Retina (tissue), 1 donor: ENCODE results near the gene CLEC4C.
"Not testable (repeated sequence)": the region's sequence is repeated elsewhere in the genome, so short reads cannot be mapped to it uniquely, and the experiment has no call there.

Experiments used
- DNase-seq: peaks from one replicate; pipeline ENCODE4 v3.0.0-alpha.2; 2016

CLEC4C gene, protein sequence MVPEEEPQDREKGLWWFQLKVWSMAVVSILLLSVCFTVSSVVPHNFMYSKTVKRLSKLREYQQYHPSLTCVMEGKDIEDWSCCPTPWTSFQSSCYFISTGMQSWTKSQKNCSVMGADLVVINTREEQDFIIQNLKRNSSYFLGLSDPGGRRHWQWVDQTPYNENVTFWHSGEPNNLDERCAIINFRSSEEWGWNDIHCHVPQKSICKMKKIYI

DNA sequence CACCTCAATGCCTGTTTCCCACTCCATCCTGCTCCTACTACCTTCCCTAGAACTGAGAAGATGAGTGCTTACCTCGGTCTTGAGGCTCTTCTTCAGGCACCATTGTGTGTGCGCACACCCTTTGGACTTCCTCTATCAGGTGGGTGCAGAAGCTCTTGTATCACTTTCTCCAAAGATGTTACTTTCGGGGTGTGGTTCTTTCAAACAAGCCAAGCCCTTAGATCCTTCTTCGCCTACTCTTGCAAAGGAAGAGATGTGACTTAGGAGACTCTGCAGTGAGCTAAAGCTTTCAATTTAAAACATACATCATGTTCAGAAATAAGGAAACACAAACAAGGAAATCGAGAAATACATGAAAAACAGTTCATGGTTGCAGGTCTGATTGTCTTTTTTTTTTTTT is at the start of gene CLEC4C:
TSS of gene CLEC4C (minus strand) at position 130 of the 400 bp plus-strand sequence. CDS start at position 103, 27 bp downstream.
- no peak for DNase-seq

DNA sequence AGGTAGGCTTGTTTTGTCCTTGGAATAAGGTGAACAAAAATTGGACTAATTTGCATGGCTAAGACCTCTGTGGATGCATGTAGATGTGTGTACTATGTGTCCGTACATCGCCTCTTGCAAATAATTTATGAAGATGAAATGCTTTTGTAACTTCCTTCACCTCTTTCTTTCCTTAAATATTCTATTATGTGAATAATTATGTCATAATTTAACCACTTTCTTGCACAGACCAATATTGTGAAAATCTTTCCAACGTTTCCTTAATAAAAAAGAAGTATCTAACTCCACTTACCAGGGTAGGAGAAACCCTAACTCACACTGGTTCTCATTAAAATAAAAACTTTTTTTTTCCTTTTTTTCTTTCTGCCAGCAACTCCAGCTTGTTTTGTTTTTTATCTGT is 46.0 kb upstream of the CLEC4C start:
- no peak for DNase-seq

DNA sequence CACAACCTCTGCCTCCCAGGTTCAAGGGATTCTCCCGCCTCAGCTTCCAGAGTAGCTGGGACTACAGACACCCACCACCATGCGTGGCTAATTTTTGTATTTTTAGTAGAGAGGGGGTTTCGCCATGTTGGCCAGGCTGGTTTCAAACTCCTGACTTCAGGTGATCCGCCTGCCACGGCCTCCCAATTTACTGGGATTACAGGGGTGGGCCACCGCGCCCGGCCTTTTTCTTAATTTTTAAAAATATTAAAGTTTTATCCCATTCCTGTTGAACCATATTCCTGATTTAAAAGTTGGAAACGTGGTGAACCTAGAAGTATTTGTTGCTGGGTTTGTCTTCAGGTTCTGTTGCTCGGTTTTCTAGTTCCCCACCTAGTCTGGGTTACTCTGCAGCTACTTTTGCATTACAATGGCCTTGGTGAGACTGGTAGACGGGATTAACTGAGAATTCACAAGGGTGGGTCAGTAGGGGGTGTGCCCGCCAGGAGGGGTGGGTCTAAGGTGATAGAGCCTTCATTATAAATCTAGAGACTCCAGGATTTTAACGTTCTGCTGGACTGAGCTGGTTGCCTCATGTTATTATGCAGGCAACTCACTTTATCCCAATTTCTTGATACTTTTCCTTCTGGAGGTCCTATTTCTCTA is 41.8 kb upstream of the CLEC4C start, which contains the start of gene NANOG:
TSS of gene NANOG (plus strand) at position 519 of the 645 bp plus-strand sequence. CDS start 213 bp downstream, outside the sequence.
- DNase-seq = not testable (repeated sequence)

DNA sequence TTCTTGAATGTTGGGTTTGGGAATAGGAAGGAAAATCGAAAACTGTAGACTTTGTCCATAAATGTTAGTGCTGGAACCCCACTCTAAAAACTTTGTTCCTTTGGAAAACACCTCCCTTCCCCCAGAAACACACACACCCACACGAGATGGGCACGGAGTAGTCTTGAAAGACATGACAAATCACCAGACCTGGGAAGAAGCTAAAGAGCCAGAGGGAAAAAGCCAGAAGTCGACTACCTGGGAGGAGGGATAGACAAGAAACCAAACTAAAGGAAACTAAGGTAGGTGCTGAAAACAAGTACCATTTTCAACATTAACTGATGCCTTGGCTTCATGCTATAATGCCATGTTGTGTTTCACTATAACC is 41.1 kb upstream of the CLEC4C start:
- DNase-seq = no peak

DNA sequence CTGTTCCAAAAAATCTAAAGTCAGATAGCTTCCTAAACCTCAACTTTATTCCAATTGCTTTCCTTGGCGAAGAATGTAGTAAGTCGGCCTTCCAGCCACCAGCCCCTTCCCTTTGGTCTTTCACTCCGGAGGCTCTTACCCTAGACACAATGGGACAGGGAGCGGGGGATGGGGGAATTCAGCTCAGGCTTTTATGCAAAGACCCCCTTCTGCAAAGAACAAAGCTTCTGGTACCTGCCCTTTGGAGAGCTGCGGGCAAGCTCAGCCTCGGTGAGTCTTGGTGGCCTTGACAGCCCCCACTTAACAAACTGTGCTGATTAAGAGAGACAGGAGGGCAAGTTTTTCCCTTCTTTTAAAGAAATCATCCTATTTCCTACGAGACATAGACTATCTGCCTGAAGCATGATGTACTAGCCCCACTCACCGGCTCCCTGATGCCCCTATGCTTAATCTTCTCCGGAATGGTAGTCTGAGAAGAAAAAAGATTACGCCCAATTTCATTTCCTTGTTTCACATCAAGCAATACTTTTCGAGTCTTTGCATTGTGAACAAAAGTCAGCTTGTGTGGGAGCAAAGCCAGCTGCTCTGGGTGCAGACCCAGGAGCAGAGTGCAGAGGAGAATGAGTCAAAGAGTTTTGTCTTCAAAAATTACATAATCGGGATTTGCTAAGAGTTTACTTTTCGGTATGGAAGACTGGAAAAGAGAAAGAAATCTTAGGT is 40.6 kb upstream of the CLEC4C start:
- DNase-seq = no peak

- DNase-seq = no peak
Observed at GRCh38 chr12:7784701-7785100, 37.5 kb upstream of the CLEC4C start.

DNA sequence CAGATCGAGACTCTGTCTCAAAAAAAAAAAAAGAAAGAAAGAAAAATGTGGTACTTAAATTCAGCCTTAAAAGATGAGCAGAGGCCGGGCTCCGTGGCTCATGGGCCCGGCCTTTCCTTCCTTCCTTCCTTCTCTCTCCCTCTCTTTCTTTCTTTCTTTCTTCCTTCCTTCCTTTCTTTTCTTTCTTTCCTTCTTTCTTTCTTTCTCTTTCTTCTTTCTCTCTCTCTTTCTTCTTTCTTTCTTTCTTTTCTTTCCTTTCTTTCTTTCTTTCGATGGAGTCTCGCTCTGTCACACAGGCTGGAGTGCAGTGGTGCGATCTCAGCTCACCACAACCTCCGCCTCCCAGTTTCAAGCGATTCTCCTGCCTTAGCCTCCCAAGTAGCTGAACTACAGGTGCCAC is 36.3 kb upstream of the CLEC4C start:
- not testable (repeated sequence) for DNase-seq

- DNase-seq = no peak
Observed at GRCh38 chr12:7782055-7782454, 34.9 kb upstream of the CLEC4C start.

- DNase-seq = no peak
Observed at GRCh38 chr12:7781274-7781673, 34.1 kb upstream of the CLEC4C start.

- no peak for DNase-seq
Observed at GRCh38 chr12:7769999-7770398, 22.8 kb upstream of the CLEC4C start.

GRCh38 chr12:7758766-7759140 is 11.6 kb upstream of the CLEC4C start:
- DNase-seq = no peak

DNA sequence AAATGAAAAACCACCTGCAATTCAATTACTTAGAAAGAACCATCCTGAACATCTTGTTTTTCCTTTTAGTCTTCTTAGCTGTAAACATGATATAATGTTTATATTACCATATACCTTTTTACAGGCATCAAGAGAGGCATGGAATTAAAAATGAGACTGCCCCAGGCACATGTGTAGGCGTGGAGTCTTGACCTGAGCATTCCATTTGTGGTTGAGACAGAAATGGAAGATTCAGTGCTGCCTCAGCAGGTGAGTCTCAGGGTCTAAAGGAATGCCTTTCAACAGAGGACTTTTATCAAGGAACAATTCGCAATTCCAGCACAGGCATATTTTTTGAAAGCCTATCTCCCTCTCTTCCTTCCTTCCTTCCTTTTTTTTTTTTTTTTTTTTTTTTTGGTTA is 9.8 kb upstream of the CLEC4C start:
- DNase-seq = no peak

GRCh38 chr12:7755668-7756067 is 8.5 kb upstream of the CLEC4C start:
- not testable (repeated sequence) for DNase-seq

GRCh38 chr12:7751941-7752922 is 5.1 kb upstream of the CLEC4C start:
- DNase-seq = not testable (repeated sequence)

DNA sequence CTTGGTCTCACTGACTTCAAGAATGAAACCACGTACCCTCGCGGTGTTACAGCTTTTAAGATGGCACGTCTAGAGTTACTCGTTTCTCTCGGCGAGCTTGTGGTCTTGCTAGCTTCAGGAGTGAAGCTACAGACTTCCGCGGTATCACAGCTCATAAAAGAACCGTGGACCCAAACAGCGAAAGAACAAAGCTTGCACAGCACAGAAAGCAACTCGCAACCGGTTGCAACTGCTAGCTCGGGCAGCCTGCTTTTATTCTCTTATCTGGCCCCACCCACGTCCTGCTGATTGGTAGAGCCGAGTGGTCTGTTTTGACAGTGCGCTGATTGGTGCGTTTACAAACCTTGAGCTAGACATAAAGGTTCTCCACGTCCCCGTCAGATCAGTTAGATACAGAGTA is 4.2 kb upstream of the CLEC4C start:
- DNase-seq = no peak

DNA sequence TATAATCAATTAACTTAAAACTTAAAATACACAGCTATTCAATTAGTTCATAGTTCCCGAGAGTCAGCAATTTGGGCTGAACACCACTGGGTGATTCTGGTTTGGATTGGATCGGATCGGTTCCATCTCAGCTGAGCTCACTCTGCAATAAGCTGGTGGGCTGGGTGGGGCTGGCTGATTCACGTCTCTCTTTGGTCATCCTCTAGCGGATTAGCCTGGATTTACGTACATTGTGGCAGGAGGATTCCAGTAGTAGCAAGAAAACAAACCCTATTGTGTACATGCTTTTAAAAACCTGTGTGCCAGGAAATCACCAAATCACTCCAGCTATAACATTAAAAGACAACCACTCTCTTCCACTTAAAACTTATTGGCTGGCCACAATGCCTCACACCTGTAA is 3.2 kb upstream of the CLEC4C start:
- DNase-seq = no peak

- DNase-seq = no peak
Observed at GRCh38 chr12:7749442-7749841, 2.3 kb upstream of the CLEC4C start.

DNA sequence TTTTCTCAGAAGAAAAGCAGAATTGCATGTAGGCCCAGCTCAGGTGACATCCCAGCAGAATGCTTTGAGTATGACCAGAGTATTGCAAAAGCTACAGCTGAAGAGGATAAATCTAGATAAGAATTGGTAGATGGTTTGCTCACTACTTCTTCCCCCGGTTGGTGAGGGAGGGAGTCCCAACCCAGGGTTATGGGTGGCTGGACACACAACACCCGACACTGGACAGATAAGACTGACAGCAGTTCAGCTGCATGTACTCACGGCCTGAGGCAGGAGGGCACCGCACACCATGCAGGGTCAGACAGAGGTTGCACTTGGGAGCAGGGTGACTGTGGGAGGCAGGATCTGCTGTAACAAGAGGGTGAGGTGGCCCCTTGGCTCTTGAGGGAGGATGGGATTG is 1.7 kb upstream of the CLEC4C start:
- no peak for DNase-seq

- no peak for DNase-seq
Observed at GRCh38 chr12:7732993-7733392, 14.2 kb downstream of the CLEC4C start.

DNA sequence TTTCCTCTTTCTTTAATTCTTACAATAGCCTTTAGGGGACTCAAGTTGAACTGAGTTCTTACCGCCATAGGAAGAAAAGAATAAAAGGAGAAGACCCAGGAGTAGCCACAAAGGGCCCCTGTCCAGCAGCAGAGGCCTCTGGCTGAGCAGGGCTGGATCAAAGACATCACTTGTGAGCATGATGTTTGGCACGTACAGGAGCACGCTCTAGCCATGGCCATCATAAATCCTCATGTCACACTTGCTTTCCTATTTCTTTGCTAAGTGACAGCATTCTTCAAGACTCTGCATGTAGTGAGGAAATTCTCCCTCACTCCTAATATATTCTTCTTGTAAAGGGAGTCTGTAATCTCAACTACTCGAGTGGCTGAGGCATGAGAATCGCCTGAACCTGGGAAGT is 15.7 kb downstream of the CLEC4C start:
- no peak for DNase-seq

- not testable (repeated sequence) for DNase-seq
Observed at GRCh38 chr12:7730984-7731383, 16.2 kb downstream of the CLEC4C start.

GRCh38 chr12:7729746-7730145 is 17.4 kb downstream of the CLEC4C start:
- DNase-seq = no peak

DNA sequence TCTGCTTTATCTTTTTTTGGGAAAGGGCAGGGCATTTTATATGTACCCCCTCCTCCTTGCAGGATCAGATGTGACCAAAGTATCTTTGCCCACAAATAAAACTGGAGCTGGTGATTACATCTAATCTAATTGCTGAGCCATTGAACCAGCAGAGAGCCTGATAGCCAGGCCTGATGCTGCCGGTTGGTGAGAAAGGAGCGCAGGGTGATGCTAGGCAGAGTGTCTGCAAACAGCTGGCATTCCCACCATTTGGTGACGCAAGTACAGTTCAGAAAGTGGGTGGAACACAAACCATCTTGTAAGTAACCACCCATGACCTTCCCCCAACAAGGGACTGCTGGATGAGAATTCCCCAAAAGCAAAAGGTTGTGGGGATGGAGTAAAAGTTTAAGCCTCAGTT is 23.2 kb downstream of the CLEC4C start:
- DNase-seq = no peak
